GM19193 (cell line): Measurements from ENCODE around the gene ADRM1.

Experiments used
- POLR2A ChIP-seq: IDR thresholded peaks from 4 replicates; pipeline ENCODE4 v1.6.1; 2011; ENCODE audit not compliant: insufficient read depth, insufficient read length; ENCODE audit errors: extremely low read depth

The ADRM1 gene

GRCh38 chr20:62319346-62319909 lies 16.6 kb downstream of the ADRM1 start:
- no peak for TF ChIP-seq POLR2A

- TF ChIP-seq POLR2A = no peak
Measured at GRCh38 chr20:62320581-62321354, 18.0 kb downstream of the ADRM1 start.

GRCh38 chr20:62321521-62321948 lies 18.7 kb downstream of the ADRM1 start:
- no peak for TF ChIP-seq POLR2A

- TF ChIP-seq POLR2A = no peak
Measured at GRCh38 chr20:62321975-62322374, 19.2 kb downstream of the ADRM1 start.

GRCh38 chr20:62322492-62323041 lies 19.8 kb downstream of the ADRM1 start:
- TF ChIP-seq POLR2A = no peak

GRCh38 chr20:62323146-62323979 lies 20.6 kb downstream of the ADRM1 start:
- no peak for TF ChIP-seq POLR2A

- TF ChIP-seq POLR2A = no peak
Measured at GRCh38 chr20:62323980-62324906, 21.4 kb downstream of the ADRM1 start.

GRCh38 chr20:62325172-62325905 lies 22.5 kb downstream of the ADRM1 start:
- TF ChIP-seq POLR2A = no peak

- TF ChIP-seq POLR2A = no peak
Measured at GRCh38 chr20:62326559-62326958, 23.8 kb downstream of the ADRM1 start.

GRCh38 chr20:62326959-62327725 lies 24.3 kb downstream of the ADRM1 start:
- no peak for TF ChIP-seq POLR2A

- TF ChIP-seq POLR2A = no peak
Measured at GRCh38 chr20:62327726-62328495, 25.1 kb downstream of the ADRM1 start.
